ENCODE measurements around the gene THUMPD3.
A peak's percentile ranks its signal among the peaks of the same experiment; 100 is the strongest.

The THUMPD3 gene

GRCh38 chr3:9351709-9352126 lies 11.1 kb upstream of the THUMPD3 start:
- H3K79me2 ChIP-seq (ENCODE audit: control insufficient read depth, low read length): no peaks in the 10 kb centered on the region
- peaks cover 4% of the 10 kb centered on the region; the same call in 1 of the 2 replicates for H3K27me3 ChIP-seq (ENCODE audit: control insufficient read depth, low read length)
- no peaks in the 10 kb centered on the region for H3K9me3 ChIP-seq (ENCODE audit: control insufficient read depth, insufficient read depth, low read length)
- H4K20me1 ChIP-seq (ENCODE audit: control insufficient read depth, insufficient read depth, low read depth, low read length): no peaks in the 10 kb centered on the region
- no peak overlapping the region for H3K27ac ChIP-seq (ENCODE audit: low read depth, low read length)
- no peaks in the 10 kb centered on the region for H3K36me3 ChIP-seq (ENCODE audit: control insufficient read depth, low read length)
- H3K4me2 ChIP-seq (ENCODE audit: low read length): no peak overlapping the region
- no peak for TF ChIP-seq CTCF (IDR thresholded peaks at IDR 0.05; ENCODE audit: low read depth, low read length, poor library complexity, severe bottlenecking)
- TF ChIP-seq EZH2phosphoT487 (IDR thresholded peaks at IDR 0.05; ENCODE audit: borderline replicate concordance, low read length): no peak
- H3K9me2 ChIP-seq (replicated peaks; ENCODE audit: control insufficient read depth, low read length): no peaks in the 10 kb centered on the region
- peaks cover 13% of the 10 kb centered on the region for H3K4me1 ChIP-seq (ENCODE audit: control insufficient read depth, low read length)
- H3F3A ChIP-seq (ENCODE audit: control insufficient read depth, insufficient read depth): peaks cover 2% of the 10 kb centered on the region; the same call in 1 of the 2 replicates
- H3K4me3 ChIP-seq (ENCODE audit: low read length): no peak overlapping the region

- Histone ChIP-seq H3K27ac (ENCODE audit: low read depth, low read length) (no peak overlapping the region), H3K27me3 (ENCODE audit: control insufficient read depth, low read length) (no peaks in the 10 kb centered on the region), H3K4me1 (ENCODE audit: control insufficient read depth, low read length) (peaks cover 13% of the 10 kb centered on the region), H3K4me2 (ENCODE audit: low read length) (no peak overlapping the region), H3K4me3 (ENCODE audit: low read length) (no peak overlapping the region), H3K9me2 (replicated peaks; ENCODE audit: control insufficient read depth, low read length) (no peaks in the 10 kb centered on the region), H3K79me2 (ENCODE audit: control insufficient read depth, low read length) (no peaks in the 10 kb centered on the region), H3K36me3 (ENCODE audit: control insufficient read depth, low read length) (no peaks in the 10 kb centered on the region), H4K20me1 (ENCODE audit: control insufficient read depth, insufficient read depth, low read depth, low read length) (no peaks in the 10 kb centered on the region), H3F3A (ENCODE audit: control insufficient read depth, insufficient read depth) (peaks cover 2% of the 10 kb centered on the region; the same call in 1 of the 2 replicates), H3K9me3 (ENCODE audit: control insufficient read depth, insufficient read depth, low read length) (no peaks in the 10 kb centered on the region)
- TF ChIP-seq CTCF (IDR thresholded peaks at IDR 0.05; ENCODE audit: low read depth, low read length, poor library complexity, severe bottlenecking): peak; percentile 97
- no peak for TF ChIP-seq EZH2phosphoT487 (IDR thresholded peaks at IDR 0.05; ENCODE audit: borderline replicate concordance, low read length)
Observed at GRCh38 chr3:9352917-9353752, 9.7 kb upstream of the THUMPD3 start.

GRCh38 chr3:9361691-9362388 lies 1.0 kb upstream of the THUMPD3 start:
- peaks cover 39% of the 10 kb centered on the region for H3K79me2 ChIP-seq (ENCODE audit: control insufficient read depth, low read length)
- no peak for TF ChIP-seq EZH2phosphoT487 (IDR thresholded peaks at IDR 0.05; ENCODE audit: borderline replicate concordance, low read length)
- no peak for TF ChIP-seq CTCF (IDR thresholded peaks at IDR 0.05; ENCODE audit: low read depth, low read length, poor library complexity, severe bottlenecking)
- no peaks in the 10 kb centered on the region for H3K27me3 ChIP-seq (ENCODE audit: control insufficient read depth, low read length)
- peaks cover 26% of the 10 kb centered on the region for H3K4me1 ChIP-seq (ENCODE audit: control insufficient read depth, low read length)
- H3K36me3 ChIP-seq (ENCODE audit: control insufficient read depth, low read length): peaks cover 27% of the 10 kb centered on the region
- no peaks in the 10 kb centered on the region for H4K20me1 ChIP-seq (ENCODE audit: control insufficient read depth, insufficient read depth, low read depth, low read length)
- peaks cover 8% of the 10 kb centered on the region; the same call in 1 of the 2 replicates for H3F3A ChIP-seq (ENCODE audit: control insufficient read depth, insufficient read depth)
- peak overlapping the region; percentile 86 for H3K4me2 ChIP-seq (ENCODE audit: low read length)
- H3K9me3 ChIP-seq (ENCODE audit: control insufficient read depth, insufficient read depth, low read length): no peaks in the 10 kb centered on the region
- no peak overlapping the region for H3K27ac ChIP-seq (ENCODE audit: low read depth, low read length)
- H3K4me3 ChIP-seq (ENCODE audit: low read length): peak overlapping the region; percentile 85
- H3K9me2 ChIP-seq (replicated peaks; ENCODE audit: control insufficient read depth, low read length): no peaks in the 10 kb centered on the region

Measured in DOHH2 (cell line).